K562 (cell line): Measurements from ENCODE around the gene FGF5. TPM values are rescaled to one million over a fixed set of nuclear protein-coding genes. Genes with fewer than 3 reads are reported as not detected.

Experiments
- CREBBP ChIP-seq: IDR thresholded peaks from one replicate; pipeline ENCODE4 v1.6.1; 2012; ENCODE audit warnings: low read depth, mild to moderate bottlenecking, control low read depth, inconsistent platforms, low read length
- ELF2 ChIP-seq: fragments of 250-450 bp; sonication (Bioruptor Pico); IDR thresholded peaks from 2 replicates; pipeline ENCODE4 v1.5.0; 2021; ENCODE audit warnings: mild to moderate bottlenecking
- GABPA ChIP-seq: fragments of 200-800 bp; sonication (Bioruptor generic); conservative IDR thresholded peaks from 2 replicates; pipeline ENCODE4 v1.6.1; 2016; ENCODE audit warnings: low read depth, missing genetic modification characterization, missing compliant biosample characterization
- KAT7 ChIP-seq: sonication (generic); formaldehyde crosslinking; IDR thresholded peaks from 2 replicates; pipeline ENCODE4 v1.8.0; 2022; ENCODE audit warnings: missing genetic modification reagents, mild to moderate bottlenecking, borderline replicate concordance
- MED1 ChIP-seq: sonication (generic); formaldehyde crosslinking; IDR thresholded peaks from 2 replicates; pipeline ENCODE4 v1.8.1; 2023; ENCODE audit warnings: missing genetic modification reagents, borderline replicate concordance
- MXI1 ChIP-seq: IDR thresholded peaks from 2 replicates; pipeline ENCODE4 v1.6.1; 2011; ENCODE audit warnings: low read depth, mild to moderate bottlenecking, improper control_type of control experiment, low read length
- PTRF ChIP-seq: fragments of 450-650 bp; IDR thresholded peaks from 2 replicates; pipeline ENCODE4 v1.6.1; 2016; ENCODE audit warnings: mild to moderate bottlenecking, missing genetic modification characterization, missing compliant biosample characterization
- RAD51 ChIP-seq: fragments of 450-650 bp; IDR thresholded peaks from 2 replicates; pipeline ENCODE4 v1.7.1; 2016; ENCODE audit warnings: low read depth, mild to moderate bottlenecking, borderline replicate concordance
- RBFOX2 ChIP-seq: fragments of 200-400 bp; formaldehyde crosslinking; IDR thresholded peaks from 2 replicates; pipeline ENCODE4 v1.6.1; 2017; ENCODE audit warnings: low read depth, mild to moderate bottlenecking, low read length, moderate library complexity
- SUPT5H ChIP-seq: fragments of 450-650 bp; IDR thresholded peaks from 2 replicates; pipeline ENCODE4 v1.6.1; 2016
- polyA plus RNA-seq, 8 experiments: library from polyadenylated mRNA; depleted of rRNA in 4 of 8; stranded (reverse) in 5 of 8; unstranded in 3 of 8; fragments of >200 nt; fragmentation: Nextera tagmentation in 2 of 8; fragmentation: Illumina TruSeq in 1 of 8; extraction: Ambion mirVana in 2 of 8; extraction: Trizol in 1 of 8; gene quantifications; 2 replicates each; pipeline versions ENCODE4 v1.2.1 to v1.2.3, GENCODE V29; 2011 to 2014; ENCODE audit warnings: inconsistent platforms in 1 of 8, missing spikeins in 1 of 8
- total RNA-seq, 7 experiments: library from RNA; depleted of rRNA in 6 of 7; stranded (reverse); fragments of >200 nt in 6 of 7; fragmentation: Illumina TruSeq in 2 of 7; extraction: Trizol in 2 of 7; gene quantifications; 2 replicates each; pipeline versions ENCODE4 v1.2.1 to v1.2.3, GENCODE V29; 2011 to 2021; ENCODE audit warnings: low replicate concordance in 1 of 7
- TF ChIP-seq, protein P1 (sequence below): sonication (generic); formaldehyde crosslinking; IDR thresholded peaks from 2 replicates; pipeline ENCODE4 v1.8.0; 2022; ENCODE audit warnings: mild to moderate bottlenecking, missing genetic modification reagents
- TF ChIP-seq, protein P2 (sequence below): sonication (generic); formaldehyde crosslinking; IDR thresholded peaks from 2 replicates; pipeline ENCODE4 v1.8.1; 2023; ENCODE audit warnings: mild to moderate bottlenecking, missing genetic modification reagents
- TF ChIP-seq, protein P3 (sequence below), 3 experiments: IDR thresholded peaks in 2 of 3; conservative IDR thresholded peaks in 1 of 3; 2 replicates each; pipeline ENCODE4 v1.5.1; 2011 to 2012; ENCODE audit warnings: low read length in 3 of 3, mild to moderate bottlenecking in 3 of 3, control low read depth in 2 of 3, improper control_type of control experiment in 1 of 3, inconsistent platforms in 1 of 3, low read depth in 1 of 3, mixed read lengths in 1 of 3, moderate library complexity in 1 of 3; ENCODE audit not compliant: insufficient read depth in 2 of 3
- TF ChIP-seq, protein P4 (sequence below): fragments of 150-350 bp; IDR thresholded peaks from 2 replicates; pipeline ENCODE4 v1.6.1; 2014; ENCODE audit warnings: low read depth, mild to moderate bottlenecking, low read length, borderline replicate concordance

Gene FGF5
- total and polyA plus RNA-seq, 9 of the 15 experiments (the other 6 are each of a cell fraction or from before 2014, with no cell fraction given), result 0.38 to 2.7 (median 1.1) TPM

DNA sequence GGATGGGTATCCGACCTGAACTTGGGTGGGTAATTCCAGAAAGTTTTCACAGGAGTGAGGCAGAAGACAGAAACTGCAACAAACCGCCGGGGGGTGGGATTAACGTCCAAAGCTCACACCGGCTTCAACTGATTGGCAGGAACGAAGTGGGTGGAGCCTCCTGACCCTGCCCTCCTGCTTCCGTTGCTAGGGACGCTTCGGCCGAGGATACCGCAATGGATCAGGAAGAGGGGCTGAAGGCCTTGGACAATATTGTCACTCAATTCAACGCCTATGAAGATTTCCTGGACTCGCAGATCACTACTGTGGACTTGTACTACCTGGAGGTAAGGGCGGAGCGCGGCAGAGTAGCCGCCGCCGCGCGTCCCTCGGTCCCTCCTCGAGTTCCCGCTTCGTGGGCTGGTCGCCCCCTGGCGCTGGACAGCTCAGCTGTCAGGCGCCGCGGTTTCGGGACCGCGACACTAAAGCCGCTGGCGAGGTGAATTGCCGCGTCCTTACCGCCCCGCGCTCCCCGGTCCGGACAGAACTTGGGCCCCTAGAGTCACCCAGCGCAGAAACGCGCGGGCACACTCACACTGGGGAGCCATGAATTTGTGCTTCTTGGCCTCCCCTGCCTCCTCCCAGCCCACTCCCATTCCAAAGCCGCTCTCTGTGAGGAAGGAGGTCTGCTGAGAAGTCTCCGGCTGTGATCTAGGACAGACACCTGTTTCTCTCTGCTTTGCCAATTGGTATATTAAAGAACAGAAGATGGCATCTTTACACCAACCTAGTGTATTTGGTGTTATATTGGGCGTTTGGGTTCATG lies 69.3 kb downstream of the FGF5 start, which contains the start of gene CFAP299 (continued):
- TF ChIP-seq MED1 (CRISPR knock-in tag), result no peak
- TF ChIP-seq, protein P1, sequence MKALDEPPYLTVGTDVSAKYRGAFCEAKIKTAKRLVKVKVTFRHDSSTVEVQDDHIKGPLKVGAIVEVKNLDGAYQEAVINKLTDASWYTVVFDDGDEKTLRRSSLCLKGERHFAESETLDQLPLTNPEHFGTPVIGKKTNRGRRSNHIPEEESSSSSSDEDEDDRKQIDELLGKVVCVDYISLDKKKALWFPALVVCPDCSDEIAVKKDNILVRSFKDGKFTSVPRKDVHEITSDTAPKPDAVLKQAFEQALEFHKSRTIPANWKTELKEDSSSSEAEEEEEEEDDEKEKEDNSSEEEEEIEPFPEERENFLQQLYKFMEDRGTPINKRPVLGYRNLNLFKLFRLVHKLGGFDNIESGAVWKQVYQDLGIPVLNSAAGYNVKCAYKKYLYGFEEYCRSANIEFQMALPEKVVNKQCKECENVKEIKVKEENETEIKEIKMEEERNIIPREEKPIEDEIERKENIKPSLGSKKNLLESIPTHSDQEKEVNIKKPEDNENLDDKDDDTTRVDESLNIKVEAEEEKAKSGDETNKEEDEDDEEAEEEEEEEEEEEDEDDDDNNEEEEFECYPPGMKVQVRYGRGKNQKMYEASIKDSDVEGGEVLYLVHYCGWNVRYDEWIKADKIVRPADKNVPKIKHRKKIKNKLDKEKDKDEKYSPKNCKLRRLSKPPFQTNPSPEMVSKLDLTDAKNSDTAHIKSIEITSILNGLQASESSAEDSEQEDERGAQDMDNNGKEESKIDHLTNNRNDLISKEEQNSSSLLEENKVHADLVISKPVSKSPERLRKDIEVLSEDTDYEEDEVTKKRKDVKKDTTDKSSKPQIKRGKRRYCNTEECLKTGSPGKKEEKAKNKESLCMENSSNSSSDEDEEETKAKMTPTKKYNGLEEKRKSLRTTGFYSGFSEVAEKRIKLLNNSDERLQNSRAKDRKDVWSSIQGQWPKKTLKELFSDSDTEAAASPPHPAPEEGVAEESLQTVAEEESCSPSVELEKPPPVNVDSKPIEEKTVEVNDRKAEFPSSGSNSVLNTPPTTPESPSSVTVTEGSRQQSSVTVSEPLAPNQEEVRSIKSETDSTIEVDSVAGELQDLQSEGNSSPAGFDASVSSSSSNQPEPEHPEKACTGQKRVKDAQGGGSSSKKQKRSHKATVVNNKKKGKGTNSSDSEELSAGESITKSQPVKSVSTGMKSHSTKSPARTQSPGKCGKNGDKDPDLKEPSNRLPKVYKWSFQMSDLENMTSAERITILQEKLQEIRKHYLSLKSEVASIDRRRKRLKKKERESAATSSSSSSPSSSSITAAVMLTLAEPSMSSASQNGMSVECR (CRISPR knock-in tag), result peak; percentile 100
- peak; percentile 83; the same call in 1 of the 2 replicates for TF ChIP-seq KAT7 (CRISPR knock-in tag)
- TF ChIP-seq CREBBP, result no peak
- peak; percentile 74 for TF ChIP-seq GABPA (tag)
- TF ChIP-seq, protein P2, sequence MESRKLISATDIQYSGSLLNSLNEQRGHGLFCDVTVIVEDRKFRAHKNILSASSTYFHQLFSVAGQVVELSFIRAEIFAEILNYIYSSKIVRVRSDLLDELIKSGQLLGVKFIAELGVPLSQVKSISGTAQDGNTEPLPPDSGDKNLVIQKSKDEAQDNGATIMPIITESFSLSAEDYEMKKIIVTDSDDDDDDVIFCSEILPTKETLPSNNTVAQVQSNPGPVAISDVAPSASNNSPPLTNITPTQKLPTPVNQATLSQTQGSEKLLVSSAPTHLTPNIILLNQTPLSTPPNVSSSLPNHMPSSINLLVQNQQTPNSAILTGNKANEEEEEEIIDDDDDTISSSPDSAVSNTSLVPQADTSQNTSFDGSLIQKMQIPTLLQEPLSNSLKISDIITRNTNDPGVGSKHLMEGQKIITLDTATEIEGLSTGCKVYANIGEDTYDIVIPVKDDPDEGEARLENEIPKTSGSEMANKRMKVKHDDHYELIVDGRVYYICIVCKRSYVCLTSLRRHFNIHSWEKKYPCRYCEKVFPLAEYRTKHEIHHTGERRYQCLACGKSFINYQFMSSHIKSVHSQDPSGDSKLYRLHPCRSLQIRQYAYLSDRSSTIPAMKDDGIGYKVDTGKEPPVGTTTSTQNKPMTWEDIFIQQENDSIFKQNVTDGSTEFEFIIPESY (CRISPR knock-in tag), result peak; percentile 37; the same call in 1 of the 2 replicates
- TF ChIP-seq PTRF (tag), result no peak
- TF ChIP-seq, protein P3, sequence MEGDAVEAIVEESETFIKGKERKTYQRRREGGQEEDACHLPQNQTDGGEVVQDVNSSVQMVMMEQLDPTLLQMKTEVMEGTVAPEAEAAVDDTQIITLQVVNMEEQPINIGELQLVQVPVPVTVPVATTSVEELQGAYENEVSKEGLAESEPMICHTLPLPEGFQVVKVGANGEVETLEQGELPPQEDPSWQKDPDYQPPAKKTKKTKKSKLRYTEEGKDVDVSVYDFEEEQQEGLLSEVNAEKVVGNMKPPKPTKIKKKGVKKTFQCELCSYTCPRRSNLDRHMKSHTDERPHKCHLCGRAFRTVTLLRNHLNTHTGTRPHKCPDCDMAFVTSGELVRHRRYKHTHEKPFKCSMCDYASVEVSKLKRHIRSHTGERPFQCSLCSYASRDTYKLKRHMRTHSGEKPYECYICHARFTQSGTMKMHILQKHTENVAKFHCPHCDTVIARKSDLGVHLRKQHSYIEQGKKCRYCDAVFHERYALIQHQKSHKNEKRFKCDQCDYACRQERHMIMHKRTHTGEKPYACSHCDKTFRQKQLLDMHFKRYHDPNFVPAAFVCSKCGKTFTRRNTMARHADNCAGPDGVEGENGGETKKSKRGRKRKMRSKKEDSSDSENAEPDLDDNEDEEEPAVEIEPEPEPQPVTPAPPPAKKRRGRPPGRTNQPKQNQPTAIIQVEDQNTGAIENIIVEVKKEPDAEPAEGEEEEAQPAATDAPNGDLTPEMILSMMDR (IDR thresholded peaks at IDR 0.05 in 2 of 3, conservative IDR thresholded peaks at IDR 0.05 in 1 of 3; ENCODE audit: insufficient read depth in 2 of 3, low read depth in 1 of 3, low read length in 3 of 3), result peak; percentile 67 to 81 (median 78)
- peak; percentile 46; the same call in 1 of the 2 replicates for TF ChIP-seq RBFOX2
- TF ChIP-seq, protein P4, sequence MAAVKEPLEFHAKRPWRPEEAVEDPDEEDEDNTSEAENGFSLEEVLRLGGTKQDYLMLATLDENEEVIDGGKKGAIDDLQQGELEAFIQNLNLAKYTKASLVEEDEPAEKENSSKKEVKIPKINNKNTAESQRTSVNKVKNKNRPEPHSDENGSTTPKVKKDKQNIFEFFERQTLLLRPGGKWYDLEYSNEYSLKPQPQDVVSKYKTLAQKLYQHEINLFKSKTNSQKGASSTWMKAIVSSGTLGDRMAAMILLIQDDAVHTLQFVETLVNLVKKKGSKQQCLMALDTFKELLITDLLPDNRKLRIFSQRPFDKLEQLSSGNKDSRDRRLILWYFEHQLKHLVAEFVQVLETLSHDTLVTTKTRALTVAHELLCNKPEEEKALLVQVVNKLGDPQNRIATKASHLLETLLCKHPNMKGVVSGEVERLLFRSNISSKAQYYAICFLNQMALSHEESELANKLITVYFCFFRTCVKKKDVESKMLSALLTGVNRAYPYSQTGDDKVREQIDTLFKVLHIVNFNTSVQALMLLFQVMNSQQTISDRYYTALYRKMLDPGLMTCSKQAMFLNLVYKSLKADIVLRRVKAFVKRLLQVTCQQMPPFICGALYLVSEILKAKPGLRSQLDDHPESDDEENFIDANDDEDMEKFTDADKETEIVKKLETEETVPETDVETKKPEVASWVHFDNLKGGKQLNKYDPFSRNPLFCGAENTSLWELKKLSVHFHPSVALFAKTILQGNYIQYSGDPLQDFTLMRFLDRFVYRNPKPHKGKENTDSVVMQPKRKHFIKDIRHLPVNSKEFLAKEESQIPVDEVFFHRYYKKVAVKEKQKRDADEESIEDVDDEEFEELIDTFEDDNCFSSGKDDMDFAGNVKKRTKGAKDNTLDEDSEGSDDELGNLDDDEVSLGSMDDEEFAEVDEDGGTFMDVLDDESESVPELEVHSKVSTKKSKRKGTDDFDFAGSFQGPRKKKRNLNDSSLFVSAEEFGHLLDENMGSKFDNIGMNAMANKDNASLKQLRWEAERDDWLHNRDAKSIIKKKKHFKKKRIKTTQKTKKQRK, result no peak
- TF ChIP-seq RAD51, result no peak
- no peak for TF ChIP-seq SUPT5H
- peak; percentile 72; the same call in 1 of the 2 replicates for TF ChIP-seq MXI1
- no peak for TF ChIP-seq ELF2 (CRISPR knock-in tag)
